HepG2 (cell line): ENCODE results near the gene MMP27. TPM values are rescaled to one million over a fixed set of nuclear protein-coding genes. Genes with fewer than 3 reads are reported as not detected.

Source experiments
- ATAC-seq: fragments of 200-7000 bp; cut with Tn5 transposase; 3 replicates; pipeline ENCODE4 v1.9.1; 2020; ENCODE audit warnings: mild to moderate bottlenecking, moderate library complexity
- BruUV-seq: library from RNA; stranded (reverse); fragments of 400-500 nt; replicated peaks from 2 replicates; lab custom pipeline; 2021; lab: Mats Ljungman, UMichigan
- CTCF ChIA-PET: fragments of 300-600 bp; formaldehyde crosslinking; extraction: SDS; loops from one replicate; lab custom pipeline; 2021; ENCODE audit warnings: low total read pairs, inconsistent platforms, low intra/inter-chr PET ratio; lab: Yijun Ruan, JAX
- POLR2A ChIA-PET: fragments of 350-600 bp; sonication (Branson Sonifier 250); formaldehyde crosslinking; loops from one replicate; lab custom pipeline; 2020; ENCODE audit warnings: antibody characterized with exemption, inconsistent platforms; lab: Yijun Ruan, JAX
- DNase-seq: peaks from one replicate; pipeline ENCODE4 v3.0.0-alpha.2; 2015; ENCODE audit warnings: low spot score
- FAIRE-seq: peaks from 3 replicates; lab custom pipeline; 2011; peaks lifted over from hg19 to GRCh38; lab: Jason Lieb, UNC
- H2AFZ ChIP-seq: one replicate; pipeline ENCODE4 v1.6.1; 2011; ENCODE audit warnings: low read length, inconsistent platforms
- H3K27ac ChIP-seq: fragments of 300-600 bp; 3 replicates; pipeline ENCODE4 v1.8.0; 2011; ENCODE audit warnings: mixed run types, mild to moderate bottlenecking, mixed read lengths, low read length, inconsistent platforms; ENCODE audit not compliant: insufficient read depth; ENCODE audit errors: extremely low read length
- H3K27me3 ChIP-seq, 2 experiments: fragments of 200-600 bp in 1 of 2; 2 replicates in 1 of 2; 3 replicates in 1 of 2; pipeline versions ENCODE4 v1.6.0 to v1.8.0; 2011; ENCODE audit warnings: low read length in 2 of 2, mild to moderate bottlenecking in 2 of 2, moderate library complexity in 2 of 2, inconsistent platforms in 1 of 2; ENCODE audit not compliant: insufficient read depth in 2 of 2, control insufficient read depth in 1 of 2
- H3K36me3 ChIP-seq, 2 experiments: fragments of 200-600 bp in 1 of 2; replicated peaks in 1 of 2; 2 replicates in 1 of 2; 3 replicates in 1 of 2; pipeline versions ENCODE4 v1.5.1 to v1.8.0; 2011; ENCODE audit warnings: low read length in 2 of 2, inconsistent platforms in 1 of 2; ENCODE audit not compliant: insufficient read depth in 2 of 2, control insufficient read depth in 1 of 2
- H3K4me1 ChIP-seq: 2 replicates; pipeline ENCODE4 v1.5.1; 2012; ENCODE audit warnings: low read length, inconsistent platforms; ENCODE audit not compliant: insufficient read depth
- H3K4me2 ChIP-seq: 2 replicates; pipeline ENCODE4 v1.6.0; 2011; ENCODE audit warnings: low read depth, low read length, inconsistent platforms
- H3K4me3 ChIP-seq, 3 experiments: fragments of 200-600 bp in 1 of 3; sonication (generic), shearing (Covaris generic) in 1 of 3; replicated peaks in 1 of 3; 2 replicates each; pipeline ENCODE4 v1.5.1; 2011 to 2016; ENCODE audit warnings: low read length in 3 of 3, inconsistent platforms in 2 of 3, low read depth in 2 of 3, mild to moderate bottlenecking in 2 of 3, control low read depth in 1 of 3, mixed read lengths in 1 of 3; ENCODE audit not compliant: insufficient read depth in 1 of 3
- H3K79me2 ChIP-seq: one replicate; pipeline ENCODE4 v1.6.1; 2011; ENCODE audit warnings: low read length, inconsistent platforms; ENCODE audit not compliant: insufficient read depth
- H3K9ac ChIP-seq: 2 replicates; pipeline ENCODE4 v1.6.0; 2011; ENCODE audit warnings: mild to moderate bottlenecking, low read depth, low read length, inconsistent platforms; ENCODE audit not compliant: insufficient read depth
- H3K9me3 ChIP-seq: 2 replicates; pipeline ENCODE4 v1.5.1; 2012; ENCODE audit warnings: mild to moderate bottlenecking, low read length
- H4K20me1 ChIP-seq: 2 replicates; pipeline ENCODE4 v1.6.0; 2011; ENCODE audit warnings: inconsistent platforms, mild to moderate bottlenecking, low read length, moderate library complexity; ENCODE audit not compliant: insufficient read depth
- CHD4 ChIP-seq: fragments of 200-600 bp; sonication (generic); IDR thresholded peaks from 2 replicates; pipeline ENCODE4 v1.7.0; 2017; ENCODE audit warnings: mild to moderate bottlenecking, low read length, borderline replicate concordance
- GRHL1 ChIP-seq: sonication (generic); formaldehyde crosslinking; conservative IDR thresholded peaks from 2 replicates; pipeline ENCODE4 v1.8.0; 2022; ENCODE audit warnings: missing genetic modification reagents
- JUND ChIP-seq: sonication (generic); formaldehyde crosslinking; IDR thresholded peaks from 2 replicates; pipeline ENCODE4 v1.8.0; 2022; ENCODE audit warnings: mild to moderate bottlenecking, missing genetic modification reagents
- KLF6 ChIP-seq: IDR thresholded peaks from 2 replicates; pipeline ENCODE4 v1.8.0; 2016; ENCODE audit warnings: missing biosample characterization, missing genetic modification reagents
- MTF2 ChIP-seq: sonication (generic); formaldehyde crosslinking; IDR thresholded peaks from 2 replicates; pipeline ENCODE4 v1.5.0; 2020; ENCODE audit warnings: missing genetic modification reagents, borderline replicate concordance
- NFYC ChIP-seq: IDR thresholded peaks from 2 replicates; pipeline ENCODE4 v1.6.1; 2016; ENCODE audit warnings: missing genetic modification reagents, missing compliant biosample characterization
- NKX3-1 ChIP-seq: sonication (generic); formaldehyde crosslinking; IDR thresholded peaks from 2 replicates; pipeline ENCODE4 v1.5.0; 2020; ENCODE audit warnings: missing genetic modification reagents
- SIX1 ChIP-seq: sonication (generic); formaldehyde crosslinking; IDR thresholded peaks from 2 replicates; pipeline ENCODE4 v1.4.0; 2020; ENCODE audit warnings: missing genetic modification reagents, borderline replicate concordance
- TBX3 ChIP-seq: fragments of 450-650 bp; IDR thresholded peaks from 2 replicates; pipeline ENCODE4 v1.6.1; 2017; ENCODE audit warnings: antibody characterized with exemption, mild to moderate bottlenecking, inconsistent platforms, borderline replicate concordance
- ZNF282 ChIP-seq: fragments of 450-650 bp; IDR thresholded peaks from 2 replicates; pipeline ENCODE4 v1.6.1; 2018; ENCODE audit not compliant: partially characterized antibody
- ZNF333 ChIP-seq: sonication (generic); formaldehyde crosslinking; IDR thresholded peaks from 2 replicates; pipeline ENCODE4 v1.4.0; 2020; ENCODE audit warnings: mild to moderate bottlenecking, missing genetic modification reagents, borderline replicate concordance
- ZNF33B ChIP-seq: sonication (generic); formaldehyde crosslinking; IDR thresholded peaks from 2 replicates; pipeline ENCODE4 v1.5.1; 2020; ENCODE audit warnings: mild to moderate bottlenecking, missing genetic modification reagents
- ZNF451 ChIP-seq: sonication (generic); formaldehyde crosslinking; IDR thresholded peaks from 2 replicates; pipeline ENCODE4 v1.5.0; 2020; ENCODE audit warnings: mild to moderate bottlenecking, missing genetic modification reagents
- ZNF644 ChIP-seq: IDR thresholded peaks from 2 replicates; pipeline ENCODE4 v1.6.1; 2016; ENCODE audit warnings: low read depth
- ZSCAN12 ChIP-seq: sonication (generic); formaldehyde crosslinking; IDR thresholded peaks from 2 replicates; pipeline ENCODE4 v1.9.0; 2021; ENCODE audit warnings: mild to moderate bottlenecking, missing genetic modification reagents
- WGBS: methylation state at CpG from one replicate; pipeline ENCODE4 v1.1.6; 2017; ENCODE audit warnings: low lambda C conversion rate; 5-methylcytosine and 5-hydroxymethylcytosine counted together
- in situ Hi-C: cut with HindIII; loops from 2 replicates; pipeline ENCODE4 v1.10.0; 2017; ENCODE audit warnings: low pct_unique_long_range_greater_than_20kb; ENCODE audit not compliant: extremely low pct_ligation_motif_present
- intact Hi-C: fragments of 100-400 bp; cut with micrococcal nuclease; formaldehyde crosslinking; loops from one replicate; pipeline ENCODE4 v1.10.0; 2022; ENCODE audit not compliant: unreplicated experiment
- polyA plus RNA-seq, 8 experiments: library from polyadenylated mRNA; depleted of rRNA in 3 of 8; stranded (reverse) in 7 of 8; unstranded in 1 of 8; fragments of >200 nt; fragmentation: Illumina TruSeq in 4 of 8; extraction: Trizol in 4 of 8; gene quantifications; 2 replicates each; pipeline versions ENCODE4 v1.2.1 to v1.2.3, GENCODE V29; 2011 to 2016; ENCODE audit warnings: low read depth in 4 of 8, missing spikeins in 1 of 8, mixed read lengths in 1 of 8; ENCODE audit not compliant: insufficient read depth in 1 of 8
- total RNA-seq, 5 experiments: library from RNA; depleted of rRNA; stranded (reverse); fragments of >200 nt; fragmentation: Illumina TruSeq; extraction: Trizol; gene quantifications; 2 replicates each; pipeline ENCODE4 v1.2.3, GENCODE V29; 2016; ENCODE audit warnings: low read depth in 1 of 5
- TF ChIP-seq, protein P1 (sequence below): conservative IDR thresholded peaks from 2 replicates; pipeline ENCODE4 v1.6.1; 2018; ENCODE audit warnings: missing genetic modification reagents
- TF ChIP-seq, protein P2 (sequence below): sonication (generic); formaldehyde crosslinking; conservative IDR thresholded peaks from 2 replicates; pipeline ENCODE4 v1.8.0; 2022; ENCODE audit warnings: mild to moderate bottlenecking, moderate library complexity, missing genetic modification reagents
- TF ChIP-seq, protein P3 (sequence below): sonication (generic); formaldehyde crosslinking; IDR thresholded peaks from 2 replicates; pipeline ENCODE4 v1.5.0; 2020; ENCODE audit warnings: missing genetic modification reagents

Gene MMP27
- total and polyA plus RNA-seq, 2 of the 13 experiments (the other 11 are each of a cell fraction or from before 2014, with no cell fraction given), result not detected

DNA sequence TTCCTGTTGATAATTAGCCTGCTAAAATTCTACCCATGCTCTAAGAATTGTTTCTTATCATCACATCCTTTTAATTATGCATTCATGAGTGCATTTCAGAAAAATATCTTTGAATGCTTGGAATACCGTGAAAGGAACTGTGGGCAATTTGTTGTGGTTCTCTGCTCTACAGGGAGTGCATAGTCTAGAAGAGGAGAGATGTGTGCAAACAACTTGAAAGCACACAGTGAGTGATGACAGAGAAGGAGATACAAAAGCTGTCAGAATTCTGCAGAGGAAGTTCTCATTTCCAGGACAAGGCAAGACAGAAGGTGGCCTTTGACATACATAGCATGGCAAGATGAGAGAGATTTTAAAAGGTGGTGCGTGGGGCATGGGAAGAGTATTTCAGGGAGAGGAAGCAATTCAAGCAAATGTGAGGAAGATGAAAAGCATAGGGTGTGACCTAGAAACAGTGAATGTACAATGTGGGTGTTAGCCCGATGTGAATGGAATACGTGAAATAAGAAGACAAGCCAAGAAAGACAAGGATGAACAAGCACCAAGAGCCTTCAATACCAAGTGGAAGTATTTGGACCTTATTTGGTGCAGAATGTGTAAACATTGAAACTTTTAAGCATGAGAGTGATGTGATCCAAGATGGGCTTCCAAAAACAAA lies 14.2 kb upstream of the MMP27 start:
- no peak for DNase-seq
- H4K20me1 ChIP-seq, result no peaks in the 10 kb centered on the region
- ChIA-PET CTCF (no interaction called here), POLR2A (no interaction called here)
- no peak overlapping the region for H3K4me2 ChIP-seq
- intact Hi-C loops, result no loop called here
- no peak for ATAC-seq
- H3K27me3 ChIP-seq, result no peaks in the 10 kb centered on the region
- no peak overlapping the region for H3K9ac ChIP-seq
- H3K27ac ChIP-seq, result no peak overlapping the region
- no peak overlapping the region for H3K4me3 ChIP-seq
- H3K36me3 ChIP-seq, result no peaks in the 10 kb centered on the region
- H3K79me2 ChIP-seq, result no peaks in the 10 kb centered on the region
- 27% methylated on average over 4 of the region's 4 CpGs for WGBS
- no peak overlapping the region for H2AFZ ChIP-seq
- no peaks in the 10 kb centered on the region for H3K4me1 ChIP-seq
- no peak for FAIRE-seq
- in situ Hi-C loops, result no loop called here
- BruUV-seq, result no TSS peak
- no peaks in the 10 kb centered on the region for H3K9me3 ChIP-seq
- no peak for TF ChIP-seq NKX3-1 (CRISPR knock-in tag)
- TF ChIP-seq, protein P1, sequence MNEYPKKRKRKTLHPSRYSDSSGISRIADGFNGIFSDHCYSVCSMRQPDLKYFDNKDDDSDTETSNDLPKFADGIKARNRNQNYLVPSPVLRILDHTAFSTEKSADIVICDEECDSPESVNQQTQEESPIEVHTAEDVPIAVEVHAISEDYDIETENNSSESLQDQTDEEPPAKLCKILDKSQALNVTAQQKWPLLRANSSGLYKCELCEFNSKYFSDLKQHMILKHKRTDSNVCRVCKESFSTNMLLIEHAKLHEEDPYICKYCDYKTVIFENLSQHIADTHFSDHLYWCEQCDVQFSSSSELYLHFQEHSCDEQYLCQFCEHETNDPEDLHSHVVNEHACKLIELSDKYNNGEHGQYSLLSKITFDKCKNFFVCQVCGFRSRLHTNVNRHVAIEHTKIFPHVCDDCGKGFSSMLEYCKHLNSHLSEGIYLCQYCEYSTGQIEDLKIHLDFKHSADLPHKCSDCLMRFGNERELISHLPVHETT (CRISPR knock-in tag), result no peak
- TF ChIP-seq ZNF282, result no peak
- TF ChIP-seq MTF2 (CRISPR knock-in tag), result no peak
- no peak for TF ChIP-seq ZNF333
- no peak for TF ChIP-seq SIX1
- no peak for TF ChIP-seq ZNF33B
- TF ChIP-seq TBX3, result no peak
- no peak for TF ChIP-seq ZNF451 (CRISPR knock-in tag)
- TF ChIP-seq JUND, result no peak
- TF ChIP-seq ZNF644 (CRISPR knock-in tag), result no peak
- TF ChIP-seq, protein P2, sequence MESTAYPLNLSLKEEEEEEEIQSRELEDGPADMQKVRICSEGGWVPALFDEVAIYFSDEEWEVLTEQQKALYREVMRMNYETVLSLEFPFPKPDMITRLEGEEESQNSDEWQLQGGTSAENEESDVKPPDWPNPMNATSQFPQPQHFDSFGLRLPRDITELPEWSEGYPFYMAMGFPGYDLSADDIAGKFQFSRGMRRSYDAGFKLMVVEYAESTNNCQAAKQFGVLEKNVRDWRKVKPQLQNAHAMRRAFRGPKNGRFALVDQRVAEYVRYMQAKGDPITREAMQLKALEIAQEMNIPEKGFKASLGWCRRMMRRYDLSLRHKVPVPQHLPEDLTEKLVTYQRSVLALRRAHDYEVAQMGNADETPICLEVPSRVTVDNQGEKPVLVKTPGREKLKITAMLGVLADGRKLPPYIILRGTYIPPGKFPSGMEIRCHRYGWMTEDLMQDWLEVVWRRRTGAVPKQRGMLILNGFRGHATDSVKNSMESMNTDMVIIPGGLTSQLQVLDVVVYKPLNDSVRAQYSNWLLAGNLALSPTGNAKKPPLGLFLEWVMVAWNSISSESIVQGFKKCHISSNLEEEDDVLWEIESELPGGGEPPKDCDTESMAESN (CRISPR knock-in tag), result no peak
- TF ChIP-seq, protein P3, sequence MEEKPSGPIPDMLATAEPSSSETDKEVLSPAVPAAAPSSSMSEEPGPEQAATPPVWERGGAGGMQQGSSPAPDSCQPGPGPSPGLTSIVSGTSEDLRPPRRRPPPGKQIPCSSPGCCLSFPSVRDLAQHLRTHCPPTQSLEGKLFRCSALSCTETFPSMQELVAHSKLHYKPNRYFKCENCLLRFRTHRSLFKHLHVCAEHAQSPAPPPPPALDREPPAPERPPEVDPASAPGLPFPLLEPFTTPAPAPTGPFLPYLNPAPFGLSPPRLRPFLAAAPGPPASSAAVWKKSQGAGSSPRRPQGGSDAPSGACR, result no peak
- no peak for TF ChIP-seq NFYC (CRISPR knock-in tag)
- no peak for TF ChIP-seq CHD4
- no peak for TF ChIP-seq KLF6 (CRISPR knock-in tag)
- TF ChIP-seq GRHL1 (CRISPR knock-in tag), result no peak
- no peak for TF ChIP-seq ZSCAN12 (CRISPR knock-in tag)
